GM12878 (cell line): ENCODE data around the gene ADGRG1. TPM values are rescaled to one million over a fixed set of nuclear protein-coding genes. Genes with fewer than 3 reads are reported as not detected.

Experiments used
- ATF2 ChIP-seq: IDR thresholded peaks from 2 replicates; pipeline ENCODE4 v1.6.1; 2012; ENCODE audit warnings: low read length, inconsistent platforms
- CREB1 ChIP-seq: IDR thresholded peaks from 2 replicates; pipeline ENCODE4 v1.6.1; 2012; ENCODE audit warnings: low read depth, mild to moderate bottlenecking, inconsistent platforms
- E2F4 ChIP-seq: IDR thresholded peaks from 2 replicates; pipeline ENCODE4 v1.6.1; 2012; ENCODE audit warnings: low read depth, low read length, improper control_type of control experiment
- E2F8 ChIP-seq: fragments of 450-650 bp; IDR thresholded peaks from 2 replicates; pipeline ENCODE4 v1.6.1; 2018; ENCODE audit warnings: mild to moderate bottlenecking, low read depth, moderate library complexity; ENCODE audit not compliant: partially characterized antibody
- EGR1 ChIP-seq, 2 experiments: IDR thresholded peaks; 1 replicate in 1 of 2; 2 replicates in 1 of 2; pipeline ENCODE4 v1.6.1; 2011 to 2012; ENCODE audit warnings: low read depth in 2 of 2, low read length in 2 of 2, borderline replicate concordance in 1 of 2, mild to moderate bottlenecking in 1 of 2, moderate library complexity in 1 of 2
- EZH2 ChIP-seq: IDR thresholded peaks from 2 replicates; pipeline ENCODE4 v1.6.1; 2012; ENCODE audit warnings: low read depth, mild to moderate bottlenecking, control low read depth, inconsistent platforms, low read length, borderline replicate concordance; ENCODE audit not compliant: control insufficient read depth
- FOXM1 ChIP-seq: IDR thresholded peaks from 2 replicates; pipeline ENCODE4 v1.6.1; 2012; ENCODE audit warnings: low read depth, mild to moderate bottlenecking, inconsistent platforms, low read length, moderate library complexity
- HCFC1 ChIP-seq: fragments of 150-350 bp; IDR thresholded peaks from 2 replicates; pipeline ENCODE4 v1.6.1; 2014; ENCODE audit warnings: low read length
- JUNB ChIP-seq: IDR thresholded peaks from 2 replicates; pipeline ENCODE4 v1.6.1; 2016; ENCODE audit warnings: antibody characterized with exemption, mild to moderate bottlenecking
- MYC ChIP-seq: IDR thresholded peaks from 2 replicates; pipeline ENCODE4 v1.6.1; 2011; ENCODE audit warnings: mild to moderate bottlenecking, low read length, moderate library complexity, inconsistent platforms; ENCODE audit not compliant: insufficient read depth, insufficient replicate concordance, insufficient read length, severe bottlenecking
- NRF1 ChIP-seq: conservative IDR thresholded peaks from 2 replicates; pipeline ENCODE4 v1.6.1; 2011; ENCODE audit warnings: mild to moderate bottlenecking, low read depth, low read length, improper control_type of control experiment
- PAX5 ChIP-seq: IDR thresholded peaks from 2 replicates; pipeline ENCODE4 v1.6.1; 2011; ENCODE audit warnings: low read depth, low read length, borderline replicate concordance
- PBX3 ChIP-seq: IDR thresholded peaks from 2 replicates; pipeline ENCODE4 v1.6.1; 2011; ENCODE audit warnings: mild to moderate bottlenecking, low read depth, low read length, moderate library complexity; ENCODE audit not compliant: insufficient replicate concordance
- POLR2AphosphoS2 ChIP-seq: IDR thresholded peaks from 2 replicates; pipeline ENCODE4 v1.6.1; 2011; ENCODE audit warnings: low read depth, mild to moderate bottlenecking, low read length, improper control_type of control experiment, moderate library complexity
- POU2F2 ChIP-seq: IDR thresholded peaks from 3 replicates; pipeline ENCODE4 v1.6.1; 2011; ENCODE audit warnings: low read depth, mild to moderate bottlenecking, low read length, borderline replicate concordance
- RAD21 ChIP-seq: IDR thresholded peaks from 2 replicates; pipeline ENCODE4 v1.6.1; 2011; ENCODE audit warnings: mild to moderate bottlenecking, low read depth, low read length, moderate library complexity; ENCODE audit not compliant: insufficient read depth
- RB1 ChIP-seq: fragments of 450-650 bp; formaldehyde crosslinking; IDR thresholded peaks from 2 replicates; pipeline ENCODE4 v1.6.1; 2017; ENCODE audit warnings: mild to moderate bottlenecking, borderline replicate concordance
- SIX5 ChIP-seq: IDR thresholded peaks from 2 replicates; pipeline ENCODE4 v1.6.1; 2011; ENCODE audit warnings: mild to moderate bottlenecking, low read depth, low read length, moderate library complexity; ENCODE audit not compliant: severe bottlenecking
- SMARCA5 ChIP-seq: fragments of 450-650 bp; IDR thresholded peaks from 2 replicates; pipeline ENCODE4 v1.6.1; 2017; ENCODE audit warnings: mild to moderate bottlenecking
- SPI1 ChIP-seq: IDR thresholded peaks from 2 replicates; pipeline ENCODE4 v1.6.1; 2011; ENCODE audit warnings: low read depth, mild to moderate bottlenecking, low read length, moderate library complexity, borderline replicate concordance; ENCODE audit not compliant: insufficient read depth
- SUPT20H ChIP-seq: IDR thresholded peaks from 2 replicates; pipeline ENCODE4 v1.6.1; 2011; ENCODE audit warnings: low read depth, mild to moderate bottlenecking, low read length, moderate library complexity, borderline replicate concordance; ENCODE audit not compliant: control insufficient read depth
- SUZ12 ChIP-seq: fragments of 200-600 bp; sonication (generic); IDR thresholded peaks from one replicate; pipeline ENCODE4 v1.6.1; 2018; ENCODE audit warnings: antibody characterized with exemption, mild to moderate bottlenecking; ENCODE audit not compliant: unreplicated experiment
- ZNF622 ChIP-seq: fragments of 450-650 bp; IDR thresholded peaks from 2 replicates; pipeline ENCODE4 v1.6.1; 2017; ENCODE audit warnings: mild to moderate bottlenecking, inconsistent platforms
- ZSCAN29 ChIP-seq: fragments of 450-650 bp; IDR thresholded peaks from 2 replicates; pipeline ENCODE4 v1.6.1; 2017; ENCODE audit warnings: mild to moderate bottlenecking, moderate library complexity
- polyA plus RNA-seq, 11 experiments: library from polyadenylated mRNA; depleted of rRNA in 4 of 11; unstranded in 6 of 11; stranded (reverse) in 5 of 11; fragments of >200 nt; fragmentation: Nextera tagmentation in 4 of 11; fragmentation: Illumina TruSeq in 1 of 11; extraction: Ambion mirVana in 4 of 11; extraction: Trizol in 1 of 11; gene quantifications; 1 replicate in 1 of 11; 2 replicates in 10 of 11; pipeline versions ENCODE4 v1.2.1 to v1.2.3, GENCODE V29; 2011 to 2016; ENCODE audit warnings: inconsistent platforms in 2 of 11, missing spikeins in 2 of 11, low read depth in 1 of 11
- total RNA-seq, 4 experiments: library from RNA; depleted of rRNA in 3 of 4; stranded (reverse); fragments of >200 nt in 3 of 4; fragmentation: Illumina TruSeq in 1 of 4; extraction: Trizol in 1 of 4; gene quantifications; 2 replicates each; pipeline versions ENCODE4 v1.2.1 to v1.2.3, GENCODE V29; 2013 to 2021

Gene ADGRG1
- total and polyA plus RNA-seq, 10 of the 15 experiments (the other 5 are each of a cell fraction or from before 2014, with no cell fraction given) = 0.07 to 2.0 (median 0.75) TPM

DNA sequence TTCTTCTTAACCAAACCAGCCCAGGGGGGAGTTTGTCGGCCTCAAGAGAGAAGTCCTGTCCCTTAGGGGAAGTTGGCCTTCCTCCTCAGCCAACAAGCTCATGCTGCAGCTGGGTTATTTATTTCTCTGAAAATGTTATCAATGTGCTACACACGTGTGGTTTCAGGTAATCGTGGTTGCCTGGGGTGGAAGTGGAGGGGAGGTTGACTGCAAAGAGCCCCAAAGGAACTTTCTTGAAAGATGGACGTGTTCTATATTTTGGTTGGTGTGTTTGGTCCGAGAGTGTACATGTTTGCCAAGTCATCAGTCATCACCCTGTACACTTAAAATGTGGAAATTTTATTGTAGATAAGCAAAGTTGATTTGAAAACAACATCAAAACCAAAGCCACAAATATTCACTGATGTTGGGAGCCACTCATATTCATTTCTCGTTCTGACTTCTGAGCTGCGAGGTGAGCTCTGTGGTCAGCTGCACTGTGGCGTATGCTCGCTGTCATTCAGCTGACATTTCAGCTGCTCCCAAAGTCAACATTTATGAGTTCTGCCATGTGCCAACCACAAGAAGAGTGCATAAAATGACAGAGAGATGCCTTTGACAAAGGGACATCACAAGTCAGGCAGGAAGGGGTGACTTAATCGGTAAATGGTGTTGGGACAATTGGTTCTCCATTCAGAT, 26.5 kb upstream of the ADGRG1 start (continued):
- peak; percentile 47; the same call in 1 of the 2 replicates for TF ChIP-seq SPI1
- peak; percentile 90 for TF ChIP-seq PAX5
- no peak for TF ChIP-seq SUZ12
- TF ChIP-seq POLR2AphosphoS2 = no peak
- TF ChIP-seq E2F4 = no peak
- TF ChIP-seq NRF1 = no peak
- TF ChIP-seq EGR1 (IDR thresholded peaks at IDR 0.05; ENCODE audit: borderline replicate concordance in 1 of 2, low read depth in 2 of 2, low read length in 2 of 2) = no peak
- peak; percentile 88 for TF ChIP-seq POU2F2
- no peak for TF ChIP-seq SIX5
- no peak for TF ChIP-seq ZNF622
- peak; percentile 92 for TF ChIP-seq FOXM1
- TF ChIP-seq CREB1 = peak; percentile 89
- no peak for TF ChIP-seq RAD21
- TF ChIP-seq RB1 = peak; percentile 62; the same call in 1 of the 2 replicates
- no peak for TF ChIP-seq ZSCAN29
- no peak for TF ChIP-seq MYC
- TF ChIP-seq PBX3 = peak; percentile 79
- no peak for TF ChIP-seq E2F8
- TF ChIP-seq JUNB = peak; percentile 94
- no peak for TF ChIP-seq HCFC1
- no peak for TF ChIP-seq SMARCA5
- peak; percentile 96 for TF ChIP-seq ATF2
- no peak for TF ChIP-seq EZH2
- TF ChIP-seq SUPT20H = no peak
